Activated T-helper 1 cell treated with anti-CD3 and anti-CD28 coated beads, Interleukin-12 subunit alpha, Interleukin-12 subunit beta, Interleukin-2, Interleukin-4 antibody, amounts not matched to agents 30 ng/mL and 10 ng/mL and 1 ng/mL, durations not matched to agents 14 hours and 24 hours and 36 hours (primary cell): ENCODE data around the gene ZFAND2B. TPM values are rescaled to one million over a fixed set of nuclear protein-coding genes. Genes with fewer than 3 reads are reported as not detected.
"Not testable (repeated sequence)": the region's sequence is repeated elsewhere in the genome, so short reads cannot be mapped to it uniquely, and the experiment has no call there.

ENCODE experiments used
- DNase-seq: peaks from one replicate; pipeline ENCODE4 v3.0.0; 2021; ENCODE audit warnings: low spot score
- H3K27ac Mint-ChIP-seq: one replicate; pipeline ENCODE4 v1.8.0; 2021; ENCODE audit warnings: mild to moderate bottlenecking, mixed read lengths
- H3K27me3 Mint-ChIP-seq: one replicate; pipeline ENCODE4 v1.8.0; 2022; ENCODE audit warnings: mild to moderate bottlenecking, moderate library complexity, mixed read lengths; ENCODE audit not compliant: insufficient read depth
- H3K36me3 Mint-ChIP-seq: one replicate; pipeline ENCODE4 v1.8.0; 2021; ENCODE audit warnings: low read depth, mixed read lengths
- H3K4me1 Mint-ChIP-seq: one replicate; pipeline ENCODE4 v1.8.0; 2021; ENCODE audit warnings: low read depth, mixed read lengths
- H3K4me3 Mint-ChIP-seq: one replicate; pipeline ENCODE4 v1.8.0; 2021; ENCODE audit warnings: mild to moderate bottlenecking, moderate library complexity, mixed read lengths
- H3K9me3 Mint-ChIP-seq: one replicate; pipeline ENCODE4 v1.8.0; 2021; ENCODE audit warnings: mixed read lengths
- intact Hi-C: fragments of 100-400 bp; cut with micrococcal nuclease; formaldehyde crosslinking; loops from one replicate; pipeline ENCODE4 v1.15.1; 2024
- total RNA-seq: library from RNA; stranded (reverse); gene quantifications from 2 replicates; pipeline ENCODE4 v1.2.3, GENCODE V29; 2022

Gene ZFAND2B
- total RNA-seq, 1 donor from 2014 or later: 35.0 TPM

DNA sequence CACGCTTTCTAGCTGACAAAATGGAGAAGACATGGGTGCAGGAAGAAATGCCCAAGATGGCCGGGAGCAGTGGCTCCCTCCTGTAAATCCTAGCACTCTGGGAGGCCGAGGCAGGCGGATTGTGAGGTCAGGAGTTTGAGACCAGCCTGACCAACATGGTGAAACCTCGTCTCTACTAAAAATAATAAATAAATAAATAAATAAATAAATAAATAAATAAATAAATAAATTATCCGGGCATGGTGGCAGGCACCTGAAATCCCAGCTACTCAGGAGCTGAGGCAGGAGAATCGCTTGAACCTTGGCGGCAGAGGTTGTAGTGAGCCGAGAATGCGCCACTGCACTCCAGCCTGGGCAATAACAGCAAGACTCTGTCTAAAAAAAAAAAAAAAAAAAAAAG is 52.4 kb downstream of the ZFAND2B start:
- H3K36me3 Mint-ChIP-seq, DNase-seq, H3K4me3 Mint-ChIP-seq, H3K27me3 Mint-ChIP-seq, H3K27ac Mint-ChIP-seq, H3K9me3 Mint-ChIP-seq: not testable (repeated sequence)
- H3K4me1 Mint-ChIP-seq: peaks cover 18% of the 10 kb centered on the region
- intact Hi-C loops: loop anchor here (10.0 kb wide), 1 partner anchor 1034 kb away; no protein-coding TSS in a partner anchor

Other genes starting within 250 kb of the ZFAND2B start
- gene CDK5R2, start 247.1 kb upstream of the ZFAND2B start, total RNA-seq: not detected in 2 replicates
- not detected in 2 replicates for gene FEV, start 221.6 kb upstream of the ZFAND2B start, total RNA-seq
- 0.36 TPM in 1 of 2 replicates, not detected in the other for gene CRYBA2, start 213.4 kb upstream of the ZFAND2B start, total RNA-seq
- not detected in 2 replicates for gene CFAP65, start 165.3 kb upstream of the ZFAND2B start, total RNA-seq
- gene IHH, start 145.9 kb upstream of the ZFAND2B start, total RNA-seq: not detected in 2 replicates
- 18.1 and 20.7 TPM in 2 replicates for gene NHEJ1, start 46.0 kb upstream of the ZFAND2B start, total RNA-seq
- gene SLC23A3, start 36.8 kb upstream of the ZFAND2B start, total RNA-seq: 1.8 and 1.9 TPM in 2 replicates
- 69.8 and 72.2 TPM in 2 replicates for gene CNPPD1, start 29.9 kb upstream of the ZFAND2B start, total RNA-seq
- 58.4 and 61.5 TPM in 2 replicates for gene RETREG2, start 28.5 kb upstream of the ZFAND2B start, total RNA-seq
- gene ABCB6, start 12.2 kb downstream of the ZFAND2B start, total RNA-seq: 31.9 and 32.9 TPM in 2 replicates
- 55.3 and 57.0 TPM in 2 replicates for gene ATG9A, start 22.9 kb downstream of the ZFAND2B start, total RNA-seq
- 112 and 117 TPM in 2 replicates for gene ANKZF1, start 23.0 kb downstream of the ZFAND2B start, total RNA-seq
- gene GLB1L, start 38.7 kb downstream of the ZFAND2B start, total RNA-seq: 4.6 and 4.9 TPM in 2 replicates
- 30.1 and 30.6 TPM in 2 replicates for gene STK16, start 38.7 kb downstream of the ZFAND2B start, total RNA-seq
- gene TUBA4B, start 46.5 kb downstream of the ZFAND2B start, total RNA-seq: not detected in 2 replicates
- 211 and 217 TPM in 2 replicates for gene TUBA4A, start 47.1 kb downstream of the ZFAND2B start, total RNA-seq
- 40.8 and 45.3 TPM in 2 replicates for gene DNAJB2, start 72.6 kb downstream of the ZFAND2B start, total RNA-seq
- 0.23 TPM in 1 of 2 replicates, not detected in the other for gene PTPRN, start 102.6 kb downstream of the ZFAND2B start, total RNA-seq
- not detected in 2 replicates for gene RESP18, start 126.0 kb downstream of the ZFAND2B start, total RNA-seq
- gene DNPEP, start 181.1 kb downstream of the ZFAND2B start, total RNA-seq: 124 and 128 TPM in 2 replicates
- not detected in 2 replicates for gene DES, start 211.6 kb downstream of the ZFAND2B start, total RNA-seq
- gene SPEG, start 228.1 kb downstream of the ZFAND2B start, total RNA-seq: 0.13 TPM in 1 of 2 replicates, not detected in the other